ENCODE measurements around the gene RFPL3.

The RFPL3 gene

GRCh38 chr22:32396746-32397145 lies 39.1 kb downstream of the RFPL3 start:
- TF ChIP-seq GATA1 (IDR thresholded peaks at IDR 0.05; ENCODE audit: low read depth, low read length) (no peak), POLR2A (IDR thresholded peaks at IDR 0.05; ENCODE audit: low read length) (no peak)
- no peak for DNase-seq

DNA sequence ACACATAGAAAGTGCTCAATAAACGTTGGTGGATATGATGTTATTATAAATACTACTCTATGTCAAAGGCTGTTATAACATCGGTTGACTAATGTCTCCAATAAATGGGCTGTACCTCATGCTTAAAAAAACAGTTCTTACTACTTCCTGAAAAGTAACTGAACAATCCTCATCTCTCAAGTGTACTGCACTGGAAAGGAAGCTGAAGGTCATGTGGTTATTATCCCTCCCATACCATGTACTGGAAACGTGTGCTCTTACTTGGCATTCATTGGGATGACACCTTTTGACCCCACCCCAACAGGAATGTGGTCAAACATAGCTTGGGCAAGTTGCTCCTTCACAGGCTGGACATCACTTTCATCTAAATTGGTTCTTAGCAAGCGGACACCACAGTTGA lies 43.8 kb downstream of the RFPL3 start:
- DNase-seq: no peak
- TF ChIP-seq POLR2A (IDR thresholded peaks at IDR 0.05; ENCODE audit: low read length) (no peak), GATA1 (IDR thresholded peaks at IDR 0.05; ENCODE audit: low read depth, low read length) (no peak)

- no peak for DNase-seq
- TF ChIP-seq GATA1 (IDR thresholded peaks at IDR 0.05; ENCODE audit: low read depth, low read length) (no peak), POLR2A (IDR thresholded peaks at IDR 0.05; ENCODE audit: low read length) (no peak)
These were observed 46.4 kb downstream of the RFPL3 start for GRCh38 chr22:32404021-32404420.

DNA sequence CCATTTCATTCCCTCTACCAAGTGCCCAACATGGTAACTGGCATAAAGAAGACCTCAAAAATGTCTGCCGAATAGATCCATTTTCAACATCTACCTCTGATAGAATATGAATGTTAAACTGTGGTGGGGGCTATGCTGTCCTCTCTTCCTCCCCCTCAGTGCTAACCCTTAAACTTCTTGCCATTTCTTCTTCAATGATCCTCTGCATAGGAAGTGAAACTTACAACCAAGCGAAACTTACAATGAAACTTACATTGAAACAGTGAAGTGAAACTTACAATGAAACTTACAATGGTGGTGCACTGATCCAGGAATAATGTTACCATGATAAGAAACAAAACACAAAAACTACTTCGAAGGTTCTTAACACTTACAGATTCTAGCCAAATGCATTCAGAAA lies 49.6 kb downstream of the RFPL3 start:
- DNase-seq: no peak

DNA sequence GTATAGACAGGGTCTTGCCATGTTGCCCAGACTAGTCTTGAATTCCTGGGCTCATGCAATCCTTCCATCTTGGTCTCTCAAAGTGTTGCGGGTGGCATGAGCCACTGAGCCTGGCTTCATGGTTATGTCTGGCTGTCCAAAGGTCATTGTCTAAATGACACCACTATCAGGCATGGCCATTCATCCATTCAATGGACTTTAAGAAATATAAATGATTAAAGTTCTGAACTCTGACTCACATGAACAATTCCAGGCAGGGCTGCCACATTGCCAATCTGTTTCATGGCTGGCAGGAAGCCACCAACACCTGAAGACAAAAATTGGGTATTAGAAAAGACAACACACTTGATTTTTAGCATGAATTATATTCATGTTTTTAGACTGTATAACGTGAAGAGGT lies 50.3 kb downstream of the RFPL3 start:
- TF ChIP-seq POLR2A (IDR thresholded peaks at IDR 0.05; ENCODE audit: low read length) (no peak), GATA1 (IDR thresholded peaks at IDR 0.05; ENCODE audit: low read depth, low read length) (no peak)
- no peak for DNase-seq

More for the DNA sequence above, 49.6 kb downstream of the RFPL3 start:
- TF ChIP-seq GATA1 (IDR thresholded peaks at IDR 0.05; ENCODE audit: low read depth, low read length) (no peak), POLR2A (IDR thresholded peaks at IDR 0.05; ENCODE audit: low read length) (no peak)

DNA sequence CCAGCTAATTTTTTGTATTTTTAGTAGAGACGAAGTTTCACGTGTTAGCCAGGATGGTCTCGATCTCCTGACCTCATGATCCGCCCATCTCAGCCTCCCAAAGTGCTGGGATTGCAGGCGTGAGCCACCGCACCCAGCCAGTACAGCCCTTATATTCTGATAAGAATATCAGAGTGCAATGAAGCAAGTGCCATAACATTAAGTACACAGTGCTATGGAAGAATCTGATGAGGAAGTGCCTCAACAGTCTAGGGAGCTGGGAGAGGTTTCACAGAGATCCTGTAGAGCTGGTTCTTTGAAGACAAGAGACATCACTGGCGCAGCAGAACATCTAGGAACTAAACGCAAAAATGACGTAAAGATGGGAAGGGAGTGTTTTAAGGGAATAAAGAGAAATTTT lies 52.3 kb downstream of the RFPL3 start:
- TF ChIP-seq POLR2A (IDR thresholded peaks at IDR 0.05; ENCODE audit: low read length): no peak
- no peak for TF ChIP-seq GATA1 (IDR thresholded peaks at IDR 0.05; ENCODE audit: low read depth, low read length)
- no peak for DNase-seq

GRCh38 chr22:32410459-32410858 lies 52.8 kb downstream of the RFPL3 start:
- no peak for DNase-seq
- TF ChIP-seq POLR2A (IDR thresholded peaks at IDR 0.05; ENCODE audit: low read length) (no peak), GATA1 (IDR thresholded peaks at IDR 0.05; ENCODE audit: low read depth, low read length) (no peak)
